Measurements from ENCODE around the gene FHOD3.
A peak's percentile ranks its signal among the peaks of the same experiment; 100 is the strongest.

- TF ChIP-seq SMC3 (IDR thresholded peaks at IDR 0.05; ENCODE audit: low read depth, low read length), result no peak
- TF ChIP-seq RFX5 (IDR thresholded peaks at IDR 0.05; ENCODE audit: low read depth, low read length), result no peak
- TF ChIP-seq CTCF (conservative IDR thresholded peaks at IDR 0.05; ENCODE audit: low read depth, low read length), result no peak
- no peak for TF ChIP-seq RCOR1 (IDR thresholded peaks at IDR 0.05; ENCODE audit: insufficient replicate concordance, low read length)
- TF ChIP-seq MXI1 (IDR thresholded peaks at IDR 0.05; ENCODE audit: borderline replicate concordance, low read depth, low read length), result no peak
- TF ChIP-seq CEBPB (IDR thresholded peaks at IDR 0.05; ENCODE audit: low read depth, low read length), result peak; percentile 90
- TF ChIP-seq BHLHE40 (IDR thresholded peaks at IDR 0.05; ENCODE audit: low read depth, low read length), result no peak
- TF ChIP-seq USF2 (IDR thresholded peaks at IDR 0.05; ENCODE audit: low read depth, low read length), result no peak
- no peak for TF ChIP-seq CHD1 (IDR thresholded peaks at IDR 0.05; ENCODE audit: low read depth, low read length)
- TF ChIP-seq RAD21 (IDR thresholded peaks at IDR 0.05; ENCODE audit: low read length), result no peak
- TF ChIP-seq POLR2A (IDR thresholded peaks at IDR 0.05; ENCODE audit: low read depth, low read length), result no peak
- TF ChIP-seq MAFK (IDR thresholded peaks at IDR 0.05; ENCODE audit: low read depth, low read length), result no peak
- TF ChIP-seq FOS (IDR thresholded peaks at IDR 0.05; ENCODE audit: low read depth, low read length), result no peak
- no peak for TF ChIP-seq ELK1 (IDR thresholded peaks at IDR 0.05; ENCODE audit: borderline replicate concordance, low read depth, low read length)
Measured at GRCh38 chr18:36663312-36663711, 365.8 kb downstream of the FHOD3 start.

Data from IMR-90 (cell line).